CD4-positive, CD25-positive, alpha-beta regulatory T cell (primary cell): ENCODE measurements around the gene GIT2. TPM values are rescaled to one million over a fixed set of nuclear protein-coding genes. Genes with fewer than 3 reads are reported as not detected.

Experiments used
- ATAC-seq, 2 donors: fragments of 150-1000 bp; cut with Tn5 transposase; one replicate each; pipeline ENCODE4 v1.10.0; 2021; ENCODE audit warnings: low read depth in 2 of 2, moderate number of reproducible peaks in 2 of 2, moderate library complexity in 1 of 2
- DNase-seq, 3 donors: peaks; one replicate each; pipeline versions ENCODE4 v3.0.0 to v3.0.0-alpha.2; 2012 to 2022; ENCODE audit warnings: mixed read lengths in 1 of 3
- H3K27ac ChIP-seq: one replicate; pipeline ENCODE4 v1.7.0; 2013; ENCODE audit warnings: mild to moderate bottlenecking, low read length; ENCODE audit not compliant: insufficient read depth, poor library complexity, severe bottlenecking
- H3K27me3 ChIP-seq: one replicate; pipeline ENCODE4 v1.7.0; 2013; ENCODE audit warnings: low read length; ENCODE audit not compliant: control insufficient read depth, insufficient read depth
- H3K36me3 ChIP-seq: one replicate; pipeline ENCODE4 v1.7.0; 2013; ENCODE audit warnings: mild to moderate bottlenecking, low read length, moderate library complexity; ENCODE audit not compliant: control insufficient read depth, insufficient read depth
- H3K4me1 ChIP-seq: 2 replicates; pipeline ENCODE4 v1.7.0; 2013; ENCODE audit warnings: mild to moderate bottlenecking, low read length; ENCODE audit not compliant: insufficient read depth, control insufficient read depth, poor library complexity, severe bottlenecking
- H3K4me3 ChIP-seq: one replicate; pipeline ENCODE4 v1.7.0; 2013; ENCODE audit warnings: low read depth, mild to moderate bottlenecking, low read length, moderate library complexity
- H3K9me3 ChIP-seq, 2 experiments: 1 replicate in 1 of 2; 2 replicates in 1 of 2; pipeline ENCODE4 v1.7.0; 2013; ENCODE audit warnings: low read length in 2 of 2, mild to moderate bottlenecking in 1 of 2, moderate library complexity in 1 of 2; ENCODE audit not compliant: control insufficient read depth in 2 of 2
- H3K27ac Mint-ChIP-seq, 3 donors: one replicate each; pipeline ENCODE4 v1.8.0; 2020 to 2022; ENCODE audit warnings: mild to moderate bottlenecking in 3 of 3, mixed read lengths in 3 of 3, moderate library complexity in 2 of 3
- H3K27me3 Mint-ChIP-seq: one replicate; pipeline ENCODE4 v1.8.0; 2022; ENCODE audit warnings: mild to moderate bottlenecking, mixed read lengths
- H3K36me3 Mint-ChIP-seq: one replicate; pipeline ENCODE4 v1.8.0; 2020; ENCODE audit warnings: mixed read lengths
- H3K4me1 Mint-ChIP-seq, 4 donors: one replicate each; pipeline ENCODE4 v1.8.0; 2020 to 2022; ENCODE audit warnings: mixed read lengths in 4 of 4, mild to moderate bottlenecking in 1 of 4
- H3K4me3 Mint-ChIP-seq, 4 donors: one replicate each; pipeline ENCODE4 v1.8.0; 2020 to 2022; ENCODE audit warnings: mild to moderate bottlenecking in 4 of 4, mixed read lengths in 4 of 4, moderate library complexity in 3 of 4
- H3K9me3 Mint-ChIP-seq, 7 donors: one replicate each; pipeline ENCODE4 v1.8.0; 2020 to 2022; ENCODE audit warnings: mixed read lengths in 7 of 7, mild to moderate bottlenecking in 3 of 7, moderate library complexity in 2 of 7
- polyA plus RNA-seq, 4 donors: library from polyadenylated mRNA; unstranded; fragments of 300-500 nt; fragmentation: Illumina TruSeq; gene quantifications; one replicate each; pipeline ENCODE4 v1.2.3, GENCODE V29; 2021
- total RNA-seq: library from RNA; stranded (reverse); gene quantifications from one replicate; pipeline ENCODE4 v1.2.3, GENCODE V29; 2022

The GIT2 gene
- total and polyA plus RNA-seq, 5 donors from 2014 or later = 79.0 to 95.3 (median 81.7) TPM

- Mint-ChIP-seq H3K27ac (peak overlapping the region; percentile 57 to 98 (median 88)), H3K36me3 (no peaks in the 10 kb centered on the region), H3K27me3 (peaks cover 4% of the 10 kb centered on the region), H3K4me3 (peak overlapping the region; percentile 85 to 94 (median 92)), H3K9me3 (peaks cover 0 to 1% (median 0%) of the 10 kb centered on the region in 7 donors), H3K4me1 (peaks cover 6 to 49% (median 28%) of the 10 kb centered on the region in 4 donors)
- no peaks in the 10 kb centered on the region for H3K9me3 ChIP-seq
- peaks cover 27% of the 10 kb centered on the region for H3K4me1 ChIP-seq
- peak overlapping the region; percentile 38 for H3K27ac ChIP-seq
- no peaks in the 10 kb centered on the region for H3K27me3 ChIP-seq
- H3K36me3 ChIP-seq = no peaks in the 10 kb centered on the region
- ATAC-seq (no peak), DNase-seq (no peak)
- H3K4me3 ChIP-seq = peak overlapping the region; percentile 70
Measured at GRCh38 chr12:109880938-109881337, 115.2 kb downstream of the GIT2 start.

DNA sequence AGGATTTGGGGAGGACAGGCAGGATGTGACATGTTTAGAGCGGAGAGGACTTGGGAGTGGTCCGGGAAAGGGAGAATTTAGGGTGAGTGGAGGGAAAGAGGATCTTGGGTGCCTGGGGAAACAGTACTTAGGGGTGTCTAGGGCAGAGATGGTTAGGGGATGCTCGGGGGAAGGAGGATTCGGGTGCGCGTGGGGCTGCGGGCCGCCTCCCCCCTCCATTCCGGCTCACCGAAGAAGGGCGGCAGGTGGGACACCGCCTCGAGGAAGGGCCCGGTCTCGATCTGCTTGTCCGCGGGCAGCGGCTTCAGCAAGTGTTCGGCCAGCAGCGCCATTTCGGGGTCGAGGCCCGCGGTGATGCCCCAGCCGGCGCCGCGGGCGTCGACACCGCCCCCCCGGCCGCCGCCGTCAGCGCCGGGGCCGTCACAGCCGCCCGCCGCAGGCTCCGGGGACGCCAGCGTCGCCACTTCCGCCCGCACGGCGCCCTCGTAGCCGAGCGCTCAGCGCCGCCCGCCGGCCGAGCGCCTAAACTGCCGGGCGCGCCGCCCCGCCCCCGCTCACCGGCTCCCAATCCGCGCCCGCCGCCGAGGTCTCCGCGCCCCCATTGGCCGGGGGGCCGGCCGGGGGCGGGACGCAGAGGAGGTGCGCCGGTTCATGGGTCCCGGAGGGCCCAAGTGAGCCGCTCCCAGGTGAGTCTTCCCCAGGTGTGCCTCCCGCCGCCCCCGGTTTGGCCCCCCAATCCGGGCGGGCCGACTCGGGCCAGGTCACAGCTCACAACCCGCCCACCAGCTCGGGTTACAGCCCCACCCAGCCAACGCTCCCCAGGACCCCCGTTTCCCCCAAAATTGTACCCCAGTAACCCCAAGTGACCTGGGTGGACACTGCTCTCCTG lies 115.9 kb downstream of the GIT2 start, which contains the start of gene GLTP:
Gene GLTP, minus strand, starts transcription at position 499 of the 889 bp plus-strand sequence. Its CDS starts 167 bp downstream, at position 332.
- DNase-seq = peak; percentile 85 to 92 (median 92)
- Histone ChIP-seq H3K4me3 (peak within 1 kb of the TSS; percentile 94), H3K4me1 (peaks cover 27% of the 10 kb centered on the region), H3K9me3 (no peaks in the 10 kb centered on the region), H3K36me3 (no peaks in the 10 kb centered on the region), H3K27ac (peak within 1 kb of the TSS; percentile 75), H3K27me3 (no peaks in the 10 kb centered on the region)
- peaks cover 5% of the 10 kb centered on the region for H3K36me3 Mint-ChIP-seq
- peak; percentile 96 to 98 for ATAC-seq
- peaks cover 4% of the 10 kb centered on the region for H3K27me3 Mint-ChIP-seq
- H3K4me3 Mint-ChIP-seq = peak within 1 kb of the TSS; percentile 93 to 97 (median 96)
- peak within 1 kb of the TSS; percentile 88 to 98 (median 97) for H3K27ac Mint-ChIP-seq
- H3K9me3 Mint-ChIP-seq = peaks cover 0 to 1% (median 0%) of the 10 kb centered on the region in 7 donors
- peaks cover 11 to 55% (median 34%) of the 10 kb centered on the region in 4 donors for H3K4me1 Mint-ChIP-seq

Other genes starting within 250 kb of the GIT2 start
- gene TRPV4, start 163.0 kb downstream of the GIT2 start, total RNA-seq = not detected
- gene TRPV4, start 163.0 kb downstream of the GIT2 start, polyA plus RNA-seq = not detected
- 31.1 TPM for gene GLTP, start 115.8 kb downstream of the GIT2 start, total RNA-seq
- gene GLTP, start 115.8 kb downstream of the GIT2 start, polyA plus RNA-seq = 10 to 100 TPM; 36.1 to 48.9 (median 38.4) TPM
- gene TCHP, start 96.1 kb downstream of the GIT2 start, total RNA-seq = 29.8 TPM
- gene TCHP, start 96.1 kb downstream of the GIT2 start, polyA plus RNA-seq = 10 to 100 TPM in 2 of 4 donors, 1 to 10 TPM in 2; 9.0 to 11.7 (median 9.8) TPM
- 71.0 TPM for gene ANKRD13A, start 3.1 kb upstream of the GIT2 start, total RNA-seq
- gene ANKRD13A, start 3.1 kb upstream of the GIT2 start, polyA plus RNA-seq = 10 to 100 TPM; 36.6 to 48.2 (median 41.1) TPM
- 13.5 TPM for gene C12orf76, start 52.2 kb upstream of the GIT2 start, total RNA-seq
- 10 to 100 TPM; 16.3 to 22.6 (median 19.8) TPM for gene C12orf76, start 52.2 kb upstream of the GIT2 start, polyA plus RNA-seq
- gene IFT81, start 128.0 kb upstream of the GIT2 start, total RNA-seq = 0.91 TPM
- gene IFT81, start 128.0 kb upstream of the GIT2 start, polyA plus RNA-seq = under 1 TPM in 3 of 4 donors, not detected in 1; 0.10 to 0.16 (median 0.11) TPM